Activated naive CD4-positive, alpha-beta T cell treated with anti-CD3 and anti-CD28 coated beads, Interleukin-2, amount 10 ng/mL, durations not matched to agents 7 days and 5 days (primary cell): ENCODE data around the gene GSTA4.
"Not testable (repeated sequence)": the region's sequence is repeated elsewhere in the genome, so short reads cannot be mapped to it uniquely, and the experiment has no call there.

Experiments used
- CTCF ChIA-PET: fragments of 350-600 bp; sonication (Branson Sonifier 250); formaldehyde crosslinking; loops from one replicate; lab custom pipeline; 2021; ENCODE audit warnings: antibody characterized with exemption; lab: Charles Lee
- DNase-seq: peaks from one replicate; pipeline ENCODE4 v3.0.0-alpha.2; 2020
- H3K27ac Mint-ChIP-seq: one replicate; pipeline ENCODE4 v1.8.0; 2021; ENCODE audit warnings: mild to moderate bottlenecking, moderate library complexity, mixed read lengths
- H3K27me3 Mint-ChIP-seq: one replicate; pipeline ENCODE4 v1.8.0; 2021; ENCODE audit warnings: mild to moderate bottlenecking, mixed read lengths
- H3K36me3 Mint-ChIP-seq: one replicate; pipeline ENCODE4 v1.8.0; 2021; ENCODE audit warnings: mixed read lengths
- H3K4me1 Mint-ChIP-seq: one replicate; pipeline ENCODE4 v1.8.0; 2021; ENCODE audit warnings: mixed read lengths
- H3K4me3 Mint-ChIP-seq: one replicate; pipeline ENCODE4 v1.8.0; 2021; ENCODE audit warnings: mild to moderate bottlenecking, moderate library complexity, mixed read lengths
- H3K9me3 Mint-ChIP-seq: one replicate; pipeline ENCODE4 v1.8.0; 2021; ENCODE audit warnings: mixed read lengths

GSTA4 gene

GRCh38 chr6:53028467-53028866 is 33.4 kb upstream of the GSTA4 start:
- H3K27me3 Mint-ChIP-seq: no peaks in the 10 kb centered on the region
- CTCF ChIA-PET: no interaction called here
- H3K4me3 Mint-ChIP-seq: no peak overlapping the region
- no peak for DNase-seq
- H3K9me3 Mint-ChIP-seq: no peaks in the 10 kb centered on the region
- H3K4me1 Mint-ChIP-seq: no peaks in the 10 kb centered on the region
- peaks cover 13% of the 10 kb centered on the region for H3K36me3 Mint-ChIP-seq
- H3K27ac Mint-ChIP-seq: no peak overlapping the region

- CTCF ChIA-PET: no interaction called here
- Mint-ChIP-seq H3K27ac (no peak overlapping the region), H3K36me3 (peaks cover 13% of the 10 kb centered on the region)
These were observed 32.1 kb upstream of the GSTA4 start for GRCh38 chr6:53027131-53027718.

GRCh38 chr6:53026526-53026925 is 31.4 kb upstream of the GSTA4 start:
- CTCF ChIA-PET: no interaction called here
- Mint-ChIP-seq H3K36me3 (peaks cover 13% of the 10 kb centered on the region), H3K27ac (no peak overlapping the region), H3K27me3 (no peaks in the 10 kb centered on the region), H3K4me1 (no peaks in the 10 kb centered on the region), H3K9me3 (no peaks in the 10 kb centered on the region), H3K4me3 (no peak overlapping the region)
- no peak for DNase-seq

More at GRCh38 chr6:53027131-53027718, 32.1 kb upstream of the GSTA4 start:
- DNase-seq: no peak
- Mint-ChIP-seq H3K27me3 (no peaks in the 10 kb centered on the region), H3K4me1 (no peaks in the 10 kb centered on the region), H3K9me3 (no peaks in the 10 kb centered on the region), H3K4me3 (no peak overlapping the region)

- H3K27me3 Mint-ChIP-seq: no peaks in the 10 kb centered on the region
- H3K4me1 Mint-ChIP-seq: no peaks in the 10 kb centered on the region
- H3K27ac Mint-ChIP-seq: no peak overlapping the region
- no peak for DNase-seq
- H3K4me3 Mint-ChIP-seq: no peak overlapping the region
- no peaks in the 10 kb centered on the region for H3K9me3 Mint-ChIP-seq
- CTCF ChIA-PET: no interaction called here
- H3K36me3 Mint-ChIP-seq: peaks cover 3% of the 10 kb centered on the region
These were observed 28.2 kb upstream of the GSTA4 start for GRCh38 chr6:53023323-53023722.

- peaks cover 9% of the 10 kb centered on the region for H3K36me3 Mint-ChIP-seq
These were observed 25.1 kb upstream of the GSTA4 start for GRCh38 chr6:53020005-53020744.

GRCh38 chr6:53018446-53018845 is 23.4 kb upstream of the GSTA4 start:
- CTCF ChIA-PET: no interaction called here
- Mint-ChIP-seq H3K4me3 (no peak overlapping the region), H3K4me1 (no peaks in the 10 kb centered on the region), H3K27ac (no peak overlapping the region), H3K36me3 (peaks cover 15% of the 10 kb centered on the region), H3K27me3 (no peaks in the 10 kb centered on the region), H3K9me3 (no peaks in the 10 kb centered on the region)
- DNase-seq: no peak

More at GRCh38 chr6:53020005-53020744, 25.1 kb upstream of the GSTA4 start:
- H3K4me3 Mint-ChIP-seq: no peak overlapping the region
- no peaks in the 10 kb centered on the region for H3K9me3 Mint-ChIP-seq
- H3K27ac Mint-ChIP-seq: no peak overlapping the region
- DNase-seq: no peak
- CTCF ChIA-PET: no interaction called here
- no peaks in the 10 kb centered on the region for H3K27me3 Mint-ChIP-seq
- no peaks in the 10 kb centered on the region for H3K4me1 Mint-ChIP-seq

GRCh38 chr6:53015486-53015885 is 20.4 kb upstream of the GSTA4 start:
- no peak overlapping the region for H3K4me3 Mint-ChIP-seq
- no peaks in the 10 kb centered on the region for H3K27me3 Mint-ChIP-seq
- peaks cover 29% of the 10 kb centered on the region for H3K36me3 Mint-ChIP-seq
- no peak overlapping the region for H3K27ac Mint-ChIP-seq
- no peak for DNase-seq
- no peaks in the 10 kb centered on the region for H3K9me3 Mint-ChIP-seq
- CTCF ChIA-PET: no interaction called here
- H3K4me1 Mint-ChIP-seq: no peaks in the 10 kb centered on the region

- H3K27me3 Mint-ChIP-seq: no peaks in the 10 kb centered on the region
These were observed 19.7 kb upstream of the GSTA4 start for GRCh38 chr6:53014744-53015143.

GRCh38 chr6:53014063-53014462 is 19.0 kb upstream of the GSTA4 start:
- no peaks in the 10 kb centered on the region for H3K9me3 Mint-ChIP-seq
- no peak overlapping the region for H3K4me3 Mint-ChIP-seq
- no peaks in the 10 kb centered on the region for H3K4me1 Mint-ChIP-seq
- DNase-seq: no peak
- CTCF ChIA-PET: no interaction called here
- peaks cover 41% of the 10 kb centered on the region for H3K36me3 Mint-ChIP-seq
- no peaks in the 10 kb centered on the region for H3K27me3 Mint-ChIP-seq
- H3K27ac Mint-ChIP-seq: no peak overlapping the region

More at GRCh38 chr6:53014744-53015143, 19.7 kb upstream of the GSTA4 start:
- Mint-ChIP-seq H3K4me3 (no peak overlapping the region), H3K36me3 (peaks cover 35% of the 10 kb centered on the region), H3K4me1 (no peaks in the 10 kb centered on the region), H3K9me3 (no peaks in the 10 kb centered on the region), H3K27ac (no peak overlapping the region)
- no peak for DNase-seq
- CTCF ChIA-PET: no interaction called here

- Mint-ChIP-seq H3K4me1 (no peaks in the 10 kb centered on the region), H3K36me3 (peaks cover 37% of the 10 kb centered on the region), H3K9me3 (no peaks in the 10 kb centered on the region), H3K27ac (no peak overlapping the region), H3K4me3 (no peak overlapping the region), H3K27me3 (no peaks in the 10 kb centered on the region)
- CTCF ChIA-PET: no interaction called here
- no peak for DNase-seq
These were observed 16.9 kb upstream of the GSTA4 start for GRCh38 chr6:53011979-53012378.

- Mint-ChIP-seq H3K4me3 (no peak overlapping the region), H3K4me1 (no peaks in the 10 kb centered on the region), H3K27ac (no peak overlapping the region), H3K27me3 (no peaks in the 10 kb centered on the region), H3K9me3 (no peaks in the 10 kb centered on the region), H3K36me3 (peaks cover 41% of the 10 kb centered on the region)
- CTCF ChIA-PET: no interaction called here
- DNase-seq: no peak
These were observed 15.4 kb upstream of the GSTA4 start for GRCh38 chr6:53010504-53010903.

GRCh38 chr6:53009511-53009910 is 14.4 kb upstream of the GSTA4 start:
- DNase-seq: no peak
- Mint-ChIP-seq H3K4me1 (no peaks in the 10 kb centered on the region), H3K27me3 (no peaks in the 10 kb centered on the region)

GRCh38 chr6:53009056-53009455 is 14.0 kb upstream of the GSTA4 start:
- Mint-ChIP-seq H3K4me1 (no peaks in the 10 kb centered on the region), H3K9me3 (no peaks in the 10 kb centered on the region), H3K36me3 (peaks cover 41% of the 10 kb centered on the region), H3K4me3 (no peak overlapping the region), H3K27ac (no peak overlapping the region), H3K27me3 (no peaks in the 10 kb centered on the region)
- CTCF ChIA-PET: no interaction called here
- no peak for DNase-seq

More at GRCh38 chr6:53009511-53009910, 14.4 kb upstream of the GSTA4 start:
- Mint-ChIP-seq H3K4me3 (no peak overlapping the region), H3K36me3 (peaks cover 41% of the 10 kb centered on the region), H3K27ac (no peak overlapping the region), H3K9me3 (no peaks in the 10 kb centered on the region)
- CTCF ChIA-PET: no interaction called here

GRCh38 chr6:53008192-53008687 is 13.2 kb upstream of the GSTA4 start:
- H3K4me3 Mint-ChIP-seq, H3K9me3 Mint-ChIP-seq, H3K4me1 Mint-ChIP-seq, H3K27ac Mint-ChIP-seq, CTCF ChIA-PET, DNase-seq, H3K27me3 Mint-ChIP-seq: not testable (repeated sequence)
- peaks cover 36% of the 10 kb centered on the region for H3K36me3 Mint-ChIP-seq

- CTCF ChIA-PET: no interaction called here
- H3K36me3 Mint-ChIP-seq: peaks cover 26% of the 10 kb centered on the region
These were observed 10.7 kb upstream of the GSTA4 start for GRCh38 chr6:53005663-53006250.

More at GRCh38 chr6:53005663-53006250, 10.7 kb upstream of the GSTA4 start:
- H3K9me3 Mint-ChIP-seq: no peaks in the 10 kb centered on the region
- no peak for DNase-seq
- H3K27ac Mint-ChIP-seq: no peak overlapping the region
- no peaks in the 10 kb centered on the region for H3K4me1 Mint-ChIP-seq
- H3K4me3 Mint-ChIP-seq: no peak overlapping the region
- H3K27me3 Mint-ChIP-seq: no peaks in the 10 kb centered on the region
